Psoas muscle (tissue), 8 donors: ENCODE measurements around the gene ANKRD34C. TPM values are rescaled to one million over a fixed set of nuclear protein-coding genes. Genes with fewer than 3 reads are reported as not detected.

Experiments used
- ATAC-seq, 4 donors: fragments of 200-7000 bp; cut with Tn5 transposase; one replicate each; pipeline ENCODE4 v1.9.1; 2020; ENCODE audit warnings: moderate library complexity in 3 of 4, mild to moderate bottlenecking in 2 of 4
- DNase-seq, 2 donors: peaks; one replicate each; pipeline ENCODE4 v3.0.0-alpha.2; 2020
- H3K27ac ChIP-seq: fragments of 200-600 bp; one replicate; pipeline ENCODE4 v1.8.0; 2022
- H3K27me3 ChIP-seq, 3 donors: fragments of 200-600 bp in 1 of 3; one replicate each; pipeline versions ENCODE4 v1.6.1 to v1.8.0; 2013 to 2022; ENCODE audit warnings: low read length in 2 of 3, mild to moderate bottlenecking in 2 of 3, moderate library complexity in 1 of 3; ENCODE audit not compliant: insufficient read depth in 3 of 3
- H3K36me3 ChIP-seq, 2 donors: fragments of 200-600 bp in 1 of 2; one replicate each; pipeline versions ENCODE4 v1.6.1 to v1.8.0; 2013 to 2022; ENCODE audit warnings: low read depth in 1 of 2, mild to moderate bottlenecking in 1 of 2, moderate library complexity in 1 of 2; ENCODE audit not compliant: insufficient read depth in 1 of 2
- H3K4me1 ChIP-seq: fragments of 200-600 bp; one replicate; pipeline ENCODE4 v1.8.0; 2022
- H3K4me3 ChIP-seq: fragments of 200-600 bp; one replicate; pipeline ENCODE4 v1.8.0; 2022; ENCODE audit warnings: mild to moderate bottlenecking
- H3K9me3 ChIP-seq: fragments of 200-600 bp; one replicate; pipeline ENCODE4 v1.8.0; 2022
- WGBS, 3 donors: extraction: QIAGEN DNeasy Blood & Tissue Kit; methylation state at CpG; one replicate each; pipeline versions ENCODE4 v1.1.6 to v1.1.7; 2013; 5-methylcytosine and 5-hydroxymethylcytosine counted together
- intact Hi-C, 2 donors: fragments of 100-400 bp; cut with DNase I; formaldehyde crosslinking; loops; one replicate each; pipeline versions ENCODE4 v1.11.0 to v1.14.2; 2022
- polyA plus RNA-seq, 3 donors: library from polyadenylated mRNA; stranded (reverse); fragments of 200-250 nt; gene quantifications; one replicate each; pipeline ENCODE4 v1.2.3, GENCODE V29; 2013
- total RNA-seq, 4 donors: library from RNA; stranded (reverse); fragmentation: NEBNext Ultra II Directional in 2 of 4; extraction: Animal tissue kit (Norgen Biotek cat#: 25700) in 2 of 4; gene quantifications; one replicate each; pipeline versions ENCODE4 v1.2.1 to v1.2.4, GENCODE V29; 2021 to 2023
- TF ChIP-seq, protein P1 (sequence below): fragments of 200-600 bp; IDR thresholded peaks from one replicate; pipeline ENCODE4 v1.8.0; 2022; ENCODE audit warnings: antibody characterized with exemption
- donor health status: healthy with polysubstance abuse.
- donor health status: DM: no; HTN: no; CAD: no; lungs with moderate emphysema.
- donor health status: Bipolar disorder and iron deficiency.
- donor health status: healthy.
- donor health status: DM: yes; HTN: yes; CAD: no.
- donor health status: DM: no; HTN: no; CAD: no.
- donor health status: DM: no; HTN: no; CAD: no.
- donor health status: DM: yes; HTN: yes; CAD: no.

The ANKRD34C gene
- total and polyA plus RNA-seq, 7 donors = 0.01 to 0.03 TPM; not detected in 5

GRCh38 chr15:79265167-79265566, 17.4 kb upstream of the ANKRD34C start:
- WGBS, 3 donors = 79 to 85% (median 83%) methylated on average over 4 of the region's 4 CpGs
- intact Hi-C loops = no loop called here
- H3K9me3 ChIP-seq = no peaks in the 10 kb centered on the region
- no peaks in the 10 kb centered on the region for H3K36me3 ChIP-seq
- no peak overlapping the region for H3K4me3 ChIP-seq
- no peaks in the 10 kb centered on the region for H3K4me1 ChIP-seq
- H3K27me3 ChIP-seq = peaks cover 0 to 2% (median 0%) of the 10 kb centered on the region in 3 donors
- TF ChIP-seq, protein P1, sequence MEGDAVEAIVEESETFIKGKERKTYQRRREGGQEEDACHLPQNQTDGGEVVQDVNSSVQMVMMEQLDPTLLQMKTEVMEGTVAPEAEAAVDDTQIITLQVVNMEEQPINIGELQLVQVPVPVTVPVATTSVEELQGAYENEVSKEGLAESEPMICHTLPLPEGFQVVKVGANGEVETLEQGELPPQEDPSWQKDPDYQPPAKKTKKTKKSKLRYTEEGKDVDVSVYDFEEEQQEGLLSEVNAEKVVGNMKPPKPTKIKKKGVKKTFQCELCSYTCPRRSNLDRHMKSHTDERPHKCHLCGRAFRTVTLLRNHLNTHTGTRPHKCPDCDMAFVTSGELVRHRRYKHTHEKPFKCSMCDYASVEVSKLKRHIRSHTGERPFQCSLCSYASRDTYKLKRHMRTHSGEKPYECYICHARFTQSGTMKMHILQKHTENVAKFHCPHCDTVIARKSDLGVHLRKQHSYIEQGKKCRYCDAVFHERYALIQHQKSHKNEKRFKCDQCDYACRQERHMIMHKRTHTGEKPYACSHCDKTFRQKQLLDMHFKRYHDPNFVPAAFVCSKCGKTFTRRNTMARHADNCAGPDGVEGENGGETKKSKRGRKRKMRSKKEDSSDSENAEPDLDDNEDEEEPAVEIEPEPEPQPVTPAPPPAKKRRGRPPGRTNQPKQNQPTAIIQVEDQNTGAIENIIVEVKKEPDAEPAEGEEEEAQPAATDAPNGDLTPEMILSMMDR = no peak
- no peak for ATAC-seq
- DNase-seq = no peak
- H3K27ac ChIP-seq = no peak overlapping the region

- DNase-seq (no peak), ATAC-seq (no peak)
- H3K27me3 ChIP-seq = peaks cover 0 to 2% (median 0%) of the 10 kb centered on the region in 3 donors
These were observed 16.4 kb upstream of the ANKRD34C start for GRCh38 chr15:79265987-79266579.

GRCh38 chr15:79283252-79284048, 928 bp downstream of the ANKRD34C start:
- Histone ChIP-seq H3K4me3 (no peak overlapping the region), H3K27me3 (peaks cover 5 to 58% (median 16%) of the 10 kb centered on the region in 3 donors), H3K9me3 (no peaks in the 10 kb centered on the region), H3K27ac (no peak overlapping the region), H3K4me1 (no peaks in the 10 kb centered on the region), H3K36me3 (no peaks in the 10 kb centered on the region)
- WGBS, 3 donors = 11 to 12% (median 11%) methylated on average over 46 of the region's 46 CpGs
- DNase-seq (peak; percentile 24 to 58), ATAC-seq (no peak)
- TF ChIP-seq, protein P1 = no peak
- intact Hi-C loops = no loop called here

More at GRCh38 chr15:79265987-79266579, 16.4 kb upstream of the ANKRD34C start:
- Histone ChIP-seq H3K27ac (no peak overlapping the region), H3K4me1 (no peaks in the 10 kb centered on the region), H3K36me3 (no peaks in the 10 kb centered on the region), H3K9me3 (no peaks in the 10 kb centered on the region), H3K4me3 (no peak overlapping the region)
- TF ChIP-seq, protein P1 = no peak
- intact Hi-C loops = no loop called here
- WGBS, 3 donors = 62 to 70% (median 67%) methylated on average over 3 of the region's 3 CpGs

- intact Hi-C loops = no loop called here
- Histone ChIP-seq H3K27ac (no peak overlapping the region), H3K36me3 (no peaks in the 10 kb centered on the region), H3K4me3 (no peak overlapping the region), H3K27me3 (peaks cover 0 to 15% (median 0%) of the 10 kb centered on the region in 3 donors), H3K9me3 (no peaks in the 10 kb centered on the region), H3K4me1 (no peaks in the 10 kb centered on the region)
- WGBS, 3 donors = 61 to 71% (median 66%) methylated on average over 6 of the region's 6 CpGs
- TF ChIP-seq, protein P1 = no peak
- no peak for DNase-seq
- ATAC-seq = no peak
These were observed 8.2 kb downstream of the ANKRD34C start for GRCh38 chr15:79290642-79291275.
